ENCODE data around the gene GLI3.

- TF ChIP-seq CTCF (tag by site-specific recombination; IDR thresholded peaks at IDR 0.05) (no peak), MYNN (tag by site-specific recombination; IDR thresholded peaks at IDR 0.05; ENCODE audit: borderline replicate concordance) (no peak), GFI1B (tag by site-specific recombination; IDR thresholded peaks at IDR 0.05) (no peak), REST (tag by site-specific recombination; IDR thresholded peaks at IDR 0.05) (no peak)
Measured at GRCh38 chr7:42014625-42015618, 222.1 kb downstream of the GLI3 start.
